ENCODE data around the gene TENT4B.

GRCh38 chr16:50246299-50247122 lies 93.4 kb downstream of the TENT4B start:
- TF ChIP-seq, protein P1, sequence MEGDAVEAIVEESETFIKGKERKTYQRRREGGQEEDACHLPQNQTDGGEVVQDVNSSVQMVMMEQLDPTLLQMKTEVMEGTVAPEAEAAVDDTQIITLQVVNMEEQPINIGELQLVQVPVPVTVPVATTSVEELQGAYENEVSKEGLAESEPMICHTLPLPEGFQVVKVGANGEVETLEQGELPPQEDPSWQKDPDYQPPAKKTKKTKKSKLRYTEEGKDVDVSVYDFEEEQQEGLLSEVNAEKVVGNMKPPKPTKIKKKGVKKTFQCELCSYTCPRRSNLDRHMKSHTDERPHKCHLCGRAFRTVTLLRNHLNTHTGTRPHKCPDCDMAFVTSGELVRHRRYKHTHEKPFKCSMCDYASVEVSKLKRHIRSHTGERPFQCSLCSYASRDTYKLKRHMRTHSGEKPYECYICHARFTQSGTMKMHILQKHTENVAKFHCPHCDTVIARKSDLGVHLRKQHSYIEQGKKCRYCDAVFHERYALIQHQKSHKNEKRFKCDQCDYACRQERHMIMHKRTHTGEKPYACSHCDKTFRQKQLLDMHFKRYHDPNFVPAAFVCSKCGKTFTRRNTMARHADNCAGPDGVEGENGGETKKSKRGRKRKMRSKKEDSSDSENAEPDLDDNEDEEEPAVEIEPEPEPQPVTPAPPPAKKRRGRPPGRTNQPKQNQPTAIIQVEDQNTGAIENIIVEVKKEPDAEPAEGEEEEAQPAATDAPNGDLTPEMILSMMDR (IDR thresholded peaks at IDR 0.05) = no peak
- TF ChIP-seq POLR2AphosphoS5 (IDR thresholded peaks at IDR 0.05) (no peak), POLR2A (IDR thresholded peaks at IDR 0.05) (no peak)

Data from sigmoid colon (tissue), 4 donors.